ENCODE results near the gene TXNRD1.
"Not testable (repeated sequence)": the region's sequence is repeated elsewhere in the genome, so short reads cannot be mapped to it uniquely, and the experiment has no call there.

The TXNRD1 gene

DNA sequence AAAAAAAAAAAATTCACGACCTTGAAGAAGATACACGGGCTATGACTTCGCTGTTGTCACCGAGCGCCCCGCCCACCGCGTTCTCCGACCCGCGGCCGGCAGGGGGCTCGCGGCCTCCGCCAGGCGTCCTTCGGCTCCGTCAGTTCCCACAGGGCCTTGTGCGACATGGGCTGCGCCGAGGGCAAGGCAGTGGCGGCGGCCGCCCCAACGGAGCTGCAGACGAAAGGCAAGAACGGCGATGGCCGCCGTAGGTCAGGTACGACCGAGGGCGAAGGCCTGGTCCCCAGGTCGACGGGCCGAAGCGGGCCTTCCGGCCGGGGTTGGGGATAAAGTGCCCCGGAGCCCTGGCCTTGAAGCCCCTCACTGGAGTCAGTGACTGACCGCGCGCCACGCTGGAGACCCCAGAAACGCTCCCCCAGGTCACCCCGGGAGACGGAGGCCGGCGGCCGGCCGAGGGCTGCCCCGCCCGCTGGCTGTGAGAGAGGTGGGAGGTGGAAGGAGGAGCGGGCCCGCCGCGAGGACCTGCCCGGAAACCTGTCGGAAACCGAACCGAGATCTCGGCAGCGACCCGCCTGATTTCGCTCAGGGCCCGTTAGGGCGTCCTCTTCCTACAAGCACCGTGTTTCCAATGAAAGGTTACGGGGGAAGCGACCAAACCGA is at the start of gene TXNRD1:
Gene TXNRD1, plus strand, starts transcription at position 142 of the 660 bp plus-strand sequence. Its CDS starts 24 bp downstream, at position 166.
- Mint-ChIP-seq H3K4me3 (peak within 1 kb of the TSS; percentile 79), H3K27me3 (no peaks in the 10 kb centered on the region), H3K9me3 (no peaks in the 10 kb centered on the region), H3K4me1 (no peaks in the 10 kb centered on the region), H3K27ac (peak within 1 kb of the TSS; percentile 72), H3K36me3 (no peaks in the 10 kb centered on the region)
- DNase-seq (ENCODE audit: low spot score in 2 of 2) (peak; percentile 80 to 82), ATAC-seq (ENCODE audit: low read depth) (peak; percentile 98)

GRCh38 chr12:104165801-104166200 is 49.8 kb upstream of the TXNRD1 start:
- Mint-ChIP-seq H3K36me3 (peaks cover 4% of the 10 kb centered on the region), H3K27ac (no peak overlapping the region), H3K27me3 (peaks cover 10% of the 10 kb centered on the region), H3K4me1 (no peaks in the 10 kb centered on the region), H3K4me3 (no peak overlapping the region), H3K9me3 (no peaks in the 10 kb centered on the region)
- ATAC-seq (ENCODE audit: low read depth) (no peak), DNase-seq (ENCODE audit: low spot score in 2 of 2) (no peak)

DNA sequence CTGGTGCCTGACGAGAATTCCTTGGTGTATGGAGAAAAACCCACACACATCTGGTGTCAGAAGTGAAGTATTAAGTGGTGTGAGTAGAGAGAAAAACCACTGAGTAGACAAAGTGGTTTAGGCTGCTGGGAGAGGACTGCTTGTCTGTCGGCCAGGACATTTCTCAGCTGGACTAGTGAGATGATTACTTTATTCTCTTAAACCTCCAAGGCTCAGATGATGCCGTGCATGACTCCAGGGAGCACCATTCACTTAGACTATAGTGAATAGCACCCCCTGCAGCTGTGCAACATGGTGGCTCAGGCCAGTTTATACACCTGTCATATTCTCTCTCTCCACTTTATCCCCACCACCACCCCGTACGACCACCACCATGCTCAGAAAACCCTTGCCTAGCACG is 49.1 kb upstream of the TXNRD1 start:
- H3K9me3 Mint-ChIP-seq, result no peaks in the 10 kb centered on the region
- no peak overlapping the region for H3K27ac Mint-ChIP-seq
- DNase-seq (ENCODE audit: low spot score in 2 of 2) (no peak), ATAC-seq (ENCODE audit: low read depth) (no peak)
- H3K27me3 Mint-ChIP-seq, result peaks cover 10% of the 10 kb centered on the region
- no peaks in the 10 kb centered on the region for H3K4me1 Mint-ChIP-seq
- no peak overlapping the region for H3K4me3 Mint-ChIP-seq
- peaks cover 4% of the 10 kb centered on the region for H3K36me3 Mint-ChIP-seq

DNA sequence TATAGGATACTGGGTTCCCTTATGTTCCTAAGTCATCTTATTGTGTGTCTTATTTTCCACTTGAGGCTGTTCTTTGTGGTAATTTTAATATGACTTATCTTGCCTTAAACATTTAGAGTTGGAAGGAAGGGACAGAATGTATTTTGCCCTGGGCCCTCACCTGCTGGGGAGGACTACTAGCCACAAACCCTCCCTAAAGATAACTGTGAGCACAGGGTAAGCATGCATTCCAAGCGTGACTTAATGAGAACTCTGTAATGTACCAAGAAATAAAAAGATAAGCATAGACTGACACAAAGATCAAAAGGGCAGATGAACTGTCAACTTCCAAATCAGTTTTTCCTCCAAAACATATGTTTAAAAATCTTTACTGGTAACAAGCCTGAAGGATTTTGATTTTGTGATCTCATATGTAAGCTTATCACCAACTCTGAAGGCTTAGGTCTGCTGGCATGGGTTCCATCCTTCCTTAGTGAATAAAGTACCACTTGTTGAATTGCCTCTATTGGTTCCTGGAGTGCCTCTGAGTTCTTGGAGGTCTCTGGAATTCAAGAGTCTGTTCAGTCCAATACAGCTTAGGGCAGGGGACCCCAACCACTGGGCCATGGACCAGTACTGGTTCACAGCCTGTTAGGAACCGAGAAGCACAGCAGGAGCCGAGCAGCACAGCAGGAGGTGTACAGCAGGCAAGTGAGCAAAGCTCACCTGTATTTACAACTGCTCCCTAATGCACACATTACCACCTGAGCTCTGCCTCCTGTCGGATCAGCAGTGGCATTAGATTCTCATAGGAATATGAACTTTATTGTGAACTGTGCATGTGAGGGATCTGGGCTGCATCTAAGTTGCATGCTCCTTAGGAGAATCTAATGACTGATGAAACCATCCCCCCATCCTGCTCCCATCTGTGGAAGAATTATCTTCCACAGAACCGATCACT is 47.8 kb upstream of the TXNRD1 start:
- ATAC-seq (ENCODE audit: low read depth) (no peak), DNase-seq (ENCODE audit: low spot score in 2 of 2) (no peak)
- H3K4me3 Mint-ChIP-seq, result no peak overlapping the region
- H3K27me3 Mint-ChIP-seq, result peaks cover 9% of the 10 kb centered on the region
- peaks cover 2% of the 10 kb centered on the region for H3K36me3 Mint-ChIP-seq
- no peaks in the 10 kb centered on the region for H3K4me1 Mint-ChIP-seq
- no peaks in the 10 kb centered on the region for H3K9me3 Mint-ChIP-seq
- H3K27ac Mint-ChIP-seq, result no peak overlapping the region

GRCh38 chr12:104168596-104168995 is 47.0 kb upstream of the TXNRD1 start:
- Mint-ChIP-seq H3K4me3 (no peak overlapping the region), H3K27me3 (peaks cover 9% of the 10 kb centered on the region), H3K36me3 (peaks cover 2% of the 10 kb centered on the region), H3K4me1 (no peaks in the 10 kb centered on the region), H3K27ac (no peak overlapping the region), H3K9me3 (no peaks in the 10 kb centered on the region)
- ATAC-seq (ENCODE audit: low read depth), result no peak
- no peak for DNase-seq (ENCODE audit: low spot score in 2 of 2)

DNA sequence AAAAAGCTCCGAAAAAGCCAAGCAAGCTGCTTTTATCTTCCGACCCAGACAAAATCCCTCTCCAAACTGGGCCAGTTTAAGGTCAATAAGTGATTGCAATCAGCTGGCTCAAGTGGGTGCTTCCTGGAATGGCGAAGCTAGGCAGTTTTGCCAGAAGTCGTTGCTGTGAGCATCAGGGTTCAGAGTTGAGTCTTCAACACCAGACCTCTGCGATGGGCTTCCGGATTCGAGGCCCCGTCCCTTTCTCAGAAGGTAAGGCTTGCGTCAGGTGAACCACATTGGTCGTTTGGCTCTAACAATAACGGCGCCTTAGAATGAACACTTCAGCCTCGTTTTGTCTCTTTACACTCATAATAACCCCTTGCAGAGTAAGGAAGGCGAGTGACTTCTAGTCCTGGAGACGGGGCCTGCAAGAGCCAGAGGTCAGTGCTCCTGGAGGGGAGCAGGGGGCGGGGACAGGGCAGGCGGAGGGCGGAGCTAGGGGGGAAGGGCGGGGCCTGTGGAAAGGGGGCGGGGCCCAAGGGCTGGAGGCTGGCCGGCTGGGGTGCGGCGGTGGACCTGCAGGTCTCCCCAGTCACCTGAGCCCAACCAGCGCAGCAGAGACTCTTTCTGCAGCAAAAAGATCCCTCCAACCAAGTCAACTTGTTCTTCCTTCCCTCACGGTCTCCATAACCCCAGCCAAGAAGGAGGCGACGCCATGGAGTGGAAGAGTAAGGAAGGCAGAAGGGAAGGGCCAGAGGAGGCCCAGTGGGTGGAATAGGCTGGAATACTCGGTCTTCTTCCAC is 43.6 kb upstream of the TXNRD1 start:
- DNase-seq (ENCODE audit: low spot score in 2 of 2), result no peak
- peaks cover 2% of the 10 kb centered on the region for H3K36me3 Mint-ChIP-seq
- H3K4me1 Mint-ChIP-seq, result no peaks in the 10 kb centered on the region
- no peak for ATAC-seq (ENCODE audit: low read depth)
- no peaks in the 10 kb centered on the region for H3K9me3 Mint-ChIP-seq
- H3K27ac Mint-ChIP-seq, result no peak overlapping the region
- H3K4me3 Mint-ChIP-seq, result no peak overlapping the region
- peaks cover 9% of the 10 kb centered on the region for H3K27me3 Mint-ChIP-seq

GRCh38 chr12:104172570-104172947 is 43.0 kb upstream of the TXNRD1 start:
- H3K4me3 Mint-ChIP-seq, result no peak overlapping the region
- H3K27ac Mint-ChIP-seq, result no peak overlapping the region
- H3K27me3 Mint-ChIP-seq, result peaks cover 9% of the 10 kb centered on the region
- ATAC-seq (ENCODE audit: low read depth) (no peak), DNase-seq (ENCODE audit: low spot score in 2 of 2) (no peak)
- H3K36me3 Mint-ChIP-seq, result peaks cover 2% of the 10 kb centered on the region
- H3K9me3 Mint-ChIP-seq, result no peaks in the 10 kb centered on the region
- H3K4me1 Mint-ChIP-seq, result no peaks in the 10 kb centered on the region

DNA sequence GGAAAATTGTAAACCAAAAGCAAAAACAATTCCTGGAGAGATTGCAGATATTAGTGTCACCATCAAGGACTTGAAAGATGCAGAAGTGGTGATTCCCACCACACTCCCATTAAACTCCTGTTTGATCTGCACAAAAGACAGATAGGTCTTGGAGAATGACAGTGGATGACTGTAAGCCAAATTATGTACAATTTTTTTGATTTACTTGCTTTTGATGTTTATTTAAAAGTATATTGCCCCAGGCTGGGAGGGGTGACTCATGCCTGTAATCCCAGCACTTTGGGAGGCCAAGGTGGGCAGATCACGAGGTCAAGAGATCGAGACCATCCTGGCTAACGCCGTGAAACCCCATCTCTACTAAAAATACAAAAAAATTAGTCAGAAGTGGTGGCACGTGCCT is 41.8 kb upstream of the TXNRD1 start:
- not testable (repeated sequence) for H3K36me3 Mint-ChIP-seq; H3K4me1 Mint-ChIP-seq; DNase-seq (ENCODE audit: low spot score in 2 of 2); H3K27me3 Mint-ChIP-seq; ATAC-seq (ENCODE audit: low read depth); H3K4me3 Mint-ChIP-seq; H3K27ac Mint-ChIP-seq; H3K9me3 Mint-ChIP-seq

DNA sequence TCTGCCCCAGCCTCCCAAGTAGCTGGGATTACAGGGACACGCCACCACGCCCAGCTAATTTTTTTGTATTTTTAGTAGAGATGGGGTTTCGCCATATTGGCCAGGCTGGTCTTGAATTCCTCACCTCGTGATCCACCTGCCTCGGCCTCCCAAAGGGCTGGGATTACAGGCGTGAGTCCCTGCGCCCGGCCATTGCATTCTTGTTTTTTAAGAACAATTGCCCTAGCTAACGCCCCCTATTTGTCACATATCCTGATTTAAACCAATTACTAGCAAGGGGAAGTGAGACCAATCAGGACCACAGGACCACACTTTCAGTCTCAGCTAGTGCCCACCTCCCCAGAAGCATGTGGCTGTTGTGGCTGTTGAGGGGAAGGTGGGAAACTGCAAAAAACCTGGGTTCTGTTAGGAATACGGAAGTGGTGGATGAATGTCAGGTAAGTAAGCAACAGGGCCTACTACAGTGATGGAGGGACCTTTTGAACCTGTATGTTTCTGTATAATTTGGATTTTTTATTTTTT is 39.8 kb upstream of the TXNRD1 start:
- DNase-seq (ENCODE audit: low spot score in 2 of 2), result no peak
- H3K27ac Mint-ChIP-seq, result no peak overlapping the region
- H3K27me3 Mint-ChIP-seq, result peaks cover 3% of the 10 kb centered on the region
- ATAC-seq (ENCODE audit: low read depth), result no peak
- H3K36me3 Mint-ChIP-seq, result no peaks in the 10 kb centered on the region
- no peaks in the 10 kb centered on the region for H3K9me3 Mint-ChIP-seq
- no peaks in the 10 kb centered on the region for H3K4me1 Mint-ChIP-seq
- H3K4me3 Mint-ChIP-seq, result no peak overlapping the region

GRCh38 chr12:104177336-104177662 is 38.3 kb upstream of the TXNRD1 start:
- H3K4me3 Mint-ChIP-seq, result no peak overlapping the region
- no peak for DNase-seq (ENCODE audit: low spot score in 2 of 2)
- H3K27me3 Mint-ChIP-seq, result peaks cover 3% of the 10 kb centered on the region
- no peaks in the 10 kb centered on the region for H3K4me1 Mint-ChIP-seq
- no peak overlapping the region for H3K27ac Mint-ChIP-seq
- no peaks in the 10 kb centered on the region for H3K9me3 Mint-ChIP-seq
- ATAC-seq (ENCODE audit: low read depth), result no peak
- H3K36me3 Mint-ChIP-seq, result no peaks in the 10 kb centered on the region

GRCh38 chr12:104177663-104178501 is 37.7 kb upstream of the TXNRD1 start:
- no peak overlapping the region for H3K4me3 Mint-ChIP-seq
- no peaks in the 10 kb centered on the region for H3K4me1 Mint-ChIP-seq
- peaks cover 3% of the 10 kb centered on the region for H3K27me3 Mint-ChIP-seq
- ATAC-seq (ENCODE audit: low read depth) (no peak), DNase-seq (ENCODE audit: low spot score in 2 of 2) (no peak)
- H3K36me3 Mint-ChIP-seq, result no peaks in the 10 kb centered on the region
- H3K27ac Mint-ChIP-seq, result no peak overlapping the region
- H3K9me3 Mint-ChIP-seq, result no peaks in the 10 kb centered on the region

- DNase-seq (ENCODE audit: low spot score in 2 of 2) (no peak), ATAC-seq (ENCODE audit: low read depth) (no peak)
- no peaks in the 10 kb centered on the region for H3K4me1 Mint-ChIP-seq
- peaks cover 5% of the 10 kb centered on the region for H3K9me3 Mint-ChIP-seq
- peaks cover 3% of the 10 kb centered on the region for H3K36me3 Mint-ChIP-seq
- no peak overlapping the region for H3K4me3 Mint-ChIP-seq
- H3K27me3 Mint-ChIP-seq, result peaks cover 6% of the 10 kb centered on the region
- H3K27ac Mint-ChIP-seq, result no peak overlapping the region
Observed at GRCh38 chr12:104180374-104180773, 35.2 kb upstream of the TXNRD1 start.

DNA sequence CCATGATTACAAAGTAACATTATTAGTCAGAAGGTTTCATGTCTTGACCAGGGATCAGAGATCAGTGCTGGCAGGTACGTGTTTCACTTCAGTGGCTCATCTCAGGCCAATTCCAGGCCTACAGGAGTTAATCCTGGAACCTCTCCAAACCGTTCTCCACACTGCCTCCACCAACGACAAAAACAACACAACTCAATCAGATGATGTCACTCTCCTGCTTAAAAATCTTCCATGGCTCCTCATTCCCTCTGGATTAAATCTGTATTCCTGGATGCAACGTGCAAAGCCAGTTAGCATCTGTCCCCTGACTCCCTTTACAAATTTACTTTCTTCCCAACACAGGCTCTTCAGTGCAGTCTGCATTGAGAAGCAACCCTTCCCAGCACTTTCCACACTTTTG is 34.3 kb upstream of the TXNRD1 start:
- H3K27ac Mint-ChIP-seq, result no peak overlapping the region
- H3K9me3 Mint-ChIP-seq, result peaks cover 5% of the 10 kb centered on the region
- peaks cover 6% of the 10 kb centered on the region for H3K27me3 Mint-ChIP-seq
- H3K4me3 Mint-ChIP-seq, result no peak overlapping the region
- no peak for DNase-seq (ENCODE audit: low spot score in 2 of 2)
- peaks cover 3% of the 10 kb centered on the region for H3K36me3 Mint-ChIP-seq
- H3K4me1 Mint-ChIP-seq, result no peaks in the 10 kb centered on the region
- ATAC-seq (ENCODE audit: low read depth), result no peak
